ENCODE data around the gene PAXX.
"Not testable (repeated sequence)": the region's sequence is repeated elsewhere in the genome, so short reads cannot be mapped to it uniquely, and the experiment has no call there.

Gene PAXX

DNA sequence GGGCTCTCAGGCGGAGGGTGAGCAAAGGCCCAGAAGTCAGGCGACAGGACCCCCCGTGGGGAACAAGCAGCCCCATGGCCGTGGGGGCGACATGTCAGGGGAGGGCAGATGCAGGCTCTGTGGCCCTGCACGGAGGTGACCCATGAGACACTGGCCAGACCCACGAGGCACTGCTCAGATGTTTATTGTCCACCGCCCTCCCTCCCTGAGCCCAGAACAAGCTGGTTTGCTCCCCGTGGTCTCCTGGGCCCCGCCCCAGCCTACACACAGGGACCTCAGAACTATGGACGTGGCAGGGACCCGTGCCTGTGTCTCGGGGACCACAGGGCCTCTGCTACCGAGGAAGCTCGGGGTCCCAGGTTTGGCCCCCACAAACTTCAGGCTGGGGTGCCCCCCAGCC, 37.8 kb downstream of the PAXX start:
- TF ChIP-seq, protein P1, sequence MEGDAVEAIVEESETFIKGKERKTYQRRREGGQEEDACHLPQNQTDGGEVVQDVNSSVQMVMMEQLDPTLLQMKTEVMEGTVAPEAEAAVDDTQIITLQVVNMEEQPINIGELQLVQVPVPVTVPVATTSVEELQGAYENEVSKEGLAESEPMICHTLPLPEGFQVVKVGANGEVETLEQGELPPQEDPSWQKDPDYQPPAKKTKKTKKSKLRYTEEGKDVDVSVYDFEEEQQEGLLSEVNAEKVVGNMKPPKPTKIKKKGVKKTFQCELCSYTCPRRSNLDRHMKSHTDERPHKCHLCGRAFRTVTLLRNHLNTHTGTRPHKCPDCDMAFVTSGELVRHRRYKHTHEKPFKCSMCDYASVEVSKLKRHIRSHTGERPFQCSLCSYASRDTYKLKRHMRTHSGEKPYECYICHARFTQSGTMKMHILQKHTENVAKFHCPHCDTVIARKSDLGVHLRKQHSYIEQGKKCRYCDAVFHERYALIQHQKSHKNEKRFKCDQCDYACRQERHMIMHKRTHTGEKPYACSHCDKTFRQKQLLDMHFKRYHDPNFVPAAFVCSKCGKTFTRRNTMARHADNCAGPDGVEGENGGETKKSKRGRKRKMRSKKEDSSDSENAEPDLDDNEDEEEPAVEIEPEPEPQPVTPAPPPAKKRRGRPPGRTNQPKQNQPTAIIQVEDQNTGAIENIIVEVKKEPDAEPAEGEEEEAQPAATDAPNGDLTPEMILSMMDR (IDR thresholded peaks at IDR 0.05; ENCODE audit: extremely low read depth, missing control alignments): no peak
- no peak for DNase-seq (ENCODE audit: low spot score)

DNA sequence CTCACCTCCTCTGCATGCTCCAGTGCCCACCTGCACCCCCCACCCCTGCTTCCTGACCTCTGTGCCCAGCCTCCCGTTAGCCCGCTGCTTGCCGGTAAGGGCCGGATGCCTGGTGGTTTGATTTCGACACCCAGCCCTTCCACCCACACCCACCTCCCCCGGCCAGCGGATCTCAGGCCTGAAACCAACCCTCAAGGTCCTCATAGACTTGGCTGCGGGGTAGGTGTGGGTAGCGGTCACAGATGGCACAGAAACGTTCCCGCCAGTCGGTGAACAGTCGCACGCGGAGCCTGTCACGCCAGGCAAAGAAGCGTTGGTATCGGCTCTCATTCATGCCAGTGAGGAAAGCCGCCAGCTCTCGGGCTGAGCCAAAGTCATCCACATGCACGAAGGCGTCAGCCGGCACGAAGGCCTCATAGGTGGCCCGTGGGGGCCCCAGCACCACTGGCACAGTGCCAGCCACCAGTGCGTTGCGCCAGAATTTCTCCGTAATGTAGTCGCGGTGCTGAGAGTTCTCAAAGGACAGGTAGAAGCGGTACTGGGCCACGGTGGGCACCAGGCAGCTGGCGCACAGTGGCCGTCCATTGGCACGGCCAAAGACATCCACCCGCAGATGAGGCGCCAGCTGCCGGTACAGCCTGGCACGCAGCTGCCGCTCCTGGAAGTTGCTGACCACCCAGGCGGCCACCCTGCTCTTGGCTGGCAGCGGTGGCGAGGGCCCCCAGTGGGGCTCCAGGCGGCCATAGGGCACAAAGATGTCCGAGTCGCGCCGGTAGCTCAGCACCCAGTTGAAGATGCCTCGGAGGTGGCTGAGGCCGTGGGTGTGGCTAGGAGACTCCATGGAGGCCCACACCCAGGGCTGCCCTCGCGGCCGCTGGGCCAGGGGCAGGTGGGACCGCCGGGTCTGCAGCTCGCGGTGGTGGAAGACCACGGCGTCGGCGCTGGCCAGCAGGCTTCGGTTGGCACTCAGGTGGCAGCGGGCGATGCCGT, 38.6 kb downstream of the PAXX start:
- TF ChIP-seq, protein P1 (IDR thresholded peaks at IDR 0.05; ENCODE audit: extremely low read depth, missing control alignments): no peak
- DNase-seq (ENCODE audit: low spot score): no peak

DNA sequence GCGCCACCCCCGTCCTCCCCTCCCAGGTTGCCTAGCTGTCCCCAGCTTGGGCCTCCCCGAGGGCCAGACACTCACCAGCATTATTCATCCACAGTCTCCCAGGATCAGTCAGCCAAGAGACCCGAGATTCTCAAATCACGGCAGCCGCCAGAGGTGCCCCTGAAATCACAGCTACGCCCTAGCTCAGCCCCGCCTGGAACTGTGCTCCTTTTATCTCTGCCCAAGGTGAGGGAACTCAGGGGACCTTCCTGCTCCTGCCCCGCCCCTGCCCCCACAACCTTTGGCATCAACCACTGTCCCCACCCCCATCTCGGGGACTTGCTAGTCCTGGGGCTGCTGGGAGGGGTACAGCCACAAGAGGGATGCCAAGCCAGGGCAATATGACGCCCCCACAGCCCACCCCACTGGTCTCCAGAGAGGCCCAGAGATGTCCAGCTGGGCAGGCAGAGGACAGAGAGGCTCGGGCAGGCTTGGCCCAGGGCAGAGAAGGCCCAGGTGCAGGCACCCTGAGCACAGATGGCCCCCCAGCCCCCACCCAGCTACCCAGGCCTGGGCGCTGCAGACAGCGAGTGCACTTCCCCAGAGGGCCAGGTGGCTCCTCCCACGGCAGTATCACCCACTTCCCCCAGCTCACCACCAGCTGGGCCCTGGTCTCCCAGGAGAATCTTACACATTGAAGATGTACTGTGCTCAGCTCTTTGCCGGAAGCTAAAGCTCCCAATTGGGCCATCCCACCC, 39.9 kb downstream of the PAXX start, which contains the start of gene FUT7:
TSS of gene FUT7 (minus strand) at position 185 of the 737 bp plus-strand sequence. CDS start at position 88, 97 bp downstream.
- TF ChIP-seq, protein P1 (IDR thresholded peaks at IDR 0.05; ENCODE audit: extremely low read depth, missing control alignments): no peak
- no peak for DNase-seq (ENCODE audit: low spot score)

DNA sequence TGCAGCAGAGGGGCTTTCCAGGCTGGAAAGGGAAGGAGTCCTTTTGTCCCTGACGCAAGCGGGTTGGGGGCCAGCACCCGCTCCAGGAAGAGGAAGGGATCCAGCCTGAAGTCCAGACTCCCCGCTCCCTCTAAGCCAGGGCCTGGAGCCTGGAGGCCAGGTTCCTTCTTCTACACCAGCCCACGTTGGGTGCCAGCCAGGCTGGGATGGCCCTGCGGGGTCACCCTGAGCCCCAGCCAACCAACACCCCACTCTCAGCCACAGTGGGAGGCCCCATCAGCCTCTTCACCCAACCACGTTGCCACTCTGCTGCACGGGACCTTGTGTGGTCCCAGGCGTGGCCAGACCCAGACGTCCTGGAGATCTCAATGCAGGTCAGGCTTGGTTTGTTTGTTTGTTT, 40.6 kb downstream of the PAXX start:
- TF ChIP-seq, protein P1 (IDR thresholded peaks at IDR 0.05; ENCODE audit: extremely low read depth, missing control alignments): no peak
- DNase-seq (ENCODE audit: low spot score): no peak

DNA sequence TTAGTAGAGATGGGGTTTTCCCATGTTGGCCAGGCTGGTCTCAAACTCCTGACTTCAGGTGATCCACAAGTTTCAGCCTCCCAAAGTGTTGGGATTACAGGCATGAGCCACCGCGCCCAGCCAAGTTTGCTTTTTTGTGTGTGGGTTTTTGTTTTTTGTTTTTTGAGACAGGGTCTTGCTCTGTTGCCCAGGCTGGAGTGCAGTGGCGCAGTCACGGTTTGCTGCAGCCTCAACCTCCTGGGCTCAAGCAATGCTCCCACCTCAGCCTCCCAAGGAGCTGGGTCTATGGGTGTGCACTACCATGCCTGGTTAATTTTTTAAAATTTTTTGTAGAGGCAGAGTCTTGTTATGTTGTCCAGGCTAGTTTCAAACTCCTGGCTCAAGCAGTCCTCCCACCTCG, 41.3 kb downstream of the PAXX start:
- DNase-seq (ENCODE audit: low spot score): not testable (repeated sequence)

DNA sequence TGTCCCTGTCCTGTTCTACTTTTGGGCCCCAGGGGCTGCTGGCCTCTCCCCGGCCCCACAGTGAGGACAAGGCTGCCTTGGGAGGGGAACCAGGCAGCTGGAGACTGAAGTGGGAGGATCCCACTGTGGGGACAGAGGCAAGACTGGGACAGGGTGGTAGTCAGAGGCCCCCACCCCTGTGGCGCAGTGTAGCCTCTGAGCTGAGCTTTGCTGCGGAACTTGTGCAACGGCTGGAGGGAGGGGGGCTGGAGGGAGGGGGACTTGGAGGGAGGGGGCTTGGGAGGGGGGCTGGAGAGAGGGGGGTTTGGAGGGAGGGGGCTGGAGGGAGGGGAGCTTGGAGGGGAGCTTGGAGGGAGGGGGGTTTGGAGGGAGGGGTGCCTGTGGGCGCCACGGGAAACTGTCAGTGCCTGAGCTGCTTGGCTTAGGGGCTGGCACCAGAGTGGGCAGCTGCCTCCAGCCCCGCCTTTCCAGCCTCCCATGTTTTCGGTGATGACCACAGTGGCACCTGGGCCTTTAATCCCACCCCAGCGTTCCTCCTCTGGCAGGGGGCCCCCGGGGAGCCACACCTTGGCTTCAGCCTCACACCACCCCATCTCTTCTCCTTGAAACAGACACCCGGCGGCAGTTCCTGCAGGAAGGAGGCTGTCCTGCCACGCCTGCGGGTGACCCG, 42.0 kb downstream of the PAXX start:
- TF ChIP-seq, protein P1 (IDR thresholded peaks at IDR 0.05; ENCODE audit: extremely low read depth, missing control alignments): no peak
- DNase-seq (ENCODE audit: low spot score): no peak

DNA sequence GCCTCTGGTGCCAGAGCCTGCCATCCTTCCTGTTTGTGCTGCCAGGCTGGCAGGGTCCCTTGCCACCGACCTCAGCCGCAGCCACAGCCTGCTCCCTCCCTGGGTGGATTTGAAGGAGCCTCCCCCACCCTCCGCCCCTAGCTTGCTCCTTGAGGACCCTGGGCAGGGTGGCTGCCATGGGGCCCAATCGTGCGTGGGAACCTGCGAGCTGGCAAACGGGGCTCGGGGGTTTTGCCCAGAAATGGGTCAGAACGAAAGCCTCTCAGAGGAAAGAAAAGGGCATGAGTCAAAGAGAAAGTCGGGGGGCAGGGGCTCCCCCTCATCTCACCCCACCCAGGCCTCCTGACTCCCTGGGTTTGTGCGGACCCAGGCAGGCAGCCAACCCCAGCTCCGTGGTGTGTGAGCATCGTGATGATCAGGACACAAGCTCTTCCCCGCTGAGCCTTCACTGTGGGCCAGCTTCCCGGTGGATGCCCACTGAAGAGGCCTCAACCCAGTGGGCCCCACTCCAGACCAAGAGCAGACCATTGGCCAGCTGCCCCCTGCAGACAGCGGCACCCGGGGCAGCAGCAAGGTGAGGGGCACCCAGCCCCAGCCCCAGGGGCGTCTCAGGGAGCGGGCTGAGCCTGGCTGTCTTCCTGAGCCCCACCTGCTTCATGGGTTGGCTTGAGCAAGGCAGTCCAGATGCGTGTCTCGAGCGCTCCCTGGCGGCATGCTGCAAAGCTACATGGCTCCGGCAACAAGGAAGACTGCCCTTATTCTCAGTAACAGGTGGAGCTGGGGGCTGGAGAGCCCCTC, 42.7 kb downstream of the PAXX start:
- peak; percentile 94 for DNase-seq (ENCODE audit: low spot score)

More for the DNA sequence above, 42.7 kb downstream of the PAXX start:
- TF ChIP-seq, protein P1 (IDR thresholded peaks at IDR 0.05; ENCODE audit: extremely low read depth, missing control alignments): peak; percentile 98
